Uterus (tissue), 4 donors: ENCODE results near the gene CCDC127. TPM values are rescaled to one million over a fixed set of nuclear protein-coding genes. Genes with fewer than 3 reads are reported as not detected.

ENCODE experiments used
- DNase-seq, 2 donors: peaks; one replicate each; pipeline ENCODE4 v3.0.0-alpha.2; 2019 to 2020
- H3K27ac ChIP-seq, 2 donors: fragments of 200-600 bp; sonication (generic); 1 replicate in 1 of 2; 2 replicates in 1 of 2; pipeline ENCODE4 v1.5.1; 2016 to 2018
- H3K27me3 ChIP-seq, 2 donors: fragments of 200-600 bp; sonication (generic); one replicate each; pipeline ENCODE4 v1.5.1; 2018 to 2019; ENCODE audit warnings: control low read depth in 1 of 2
- H3K36me3 ChIP-seq, 2 donors: fragments of 200-600 bp; sonication (generic); one replicate each; pipeline ENCODE4 v1.5.1; 2019; ENCODE audit warnings: control low read depth in 1 of 2
- H3K4me1 ChIP-seq, 2 donors: fragments of 200-600 bp; sonication (generic); one replicate each; pipeline ENCODE4 v1.5.1; 2018 to 2019; ENCODE audit warnings: control low read depth in 1 of 2
- H3K4me3 ChIP-seq, 2 donors: fragments of 200-600 bp; sonication (generic); 1 replicate in 1 of 2; 2 replicates in 1 of 2; pipeline ENCODE4 v1.5.1; 2018 to 2019; ENCODE audit warnings: mild to moderate bottlenecking in 1 of 2
- H3K9me3 ChIP-seq, 2 donors: fragments of 200-600 bp; sonication (generic); one replicate each; pipeline ENCODE4 v1.5.1; 2019; ENCODE audit warnings: control low read depth in 1 of 2
- CTCF ChIP-seq, 4 experiments: fragments of 200-600 bp in 2 of 4; fragments of 450-650 bp in 2 of 4; sonication (generic) in 2 of 4; IDR thresholded peaks; one replicate each; pipeline ENCODE4 v1.5.1; 2016 to 2019; ENCODE audit warnings: antibody characterized with exemption in 4 of 4, mild to moderate bottlenecking in 2 of 4, moderate library complexity in 1 of 4
- POLR2A ChIP-seq, 2 donors: fragments of 450-650 bp; IDR thresholded peaks; one replicate each; pipeline ENCODE4 v1.6.1; 2016; ENCODE audit warnings: antibody characterized with exemption in 2 of 2, mild to moderate bottlenecking in 1 of 2, moderate library complexity in 1 of 2
- intact Hi-C: fragments of 100-400 bp; cut with DNase I; formaldehyde crosslinking; loops from one replicate; pipeline ENCODE4 v1.15.1; 2023; ENCODE audit warnings: low total_unique reads
- total RNA-seq, 4 donors: library from RNA; depleted of rRNA in 3 of 4; stranded (reverse); fragments of >200 nt in 3 of 4; gene quantifications; one replicate each; pipeline versions ENCODE4 v1.1.0 to v1.2.4, GENCODE V29; 2014 to 2023
- donor health status: DM: yes; HTN: yes; CAD: no.

CCDC127 gene
- total RNA-seq, 4 donors from 2014 or later: 2.6 to 10.2 (median 6.0) TPM

GRCh38 chr5:170971-171800 lies 46.8 kb downstream of the CCDC127 start:
- no peak for TF ChIP-seq CTCF (IDR thresholded peaks at IDR 0.05)
- no peak overlapping the region for H3K4me3 ChIP-seq
- H3K9me3 ChIP-seq: no peaks in the 10 kb centered on the region
- no peak for DNase-seq
- intact Hi-C loops: no loop called here
- no peaks in the 10 kb centered on the region for H3K36me3 ChIP-seq
- no peak overlapping the region for H3K27ac ChIP-seq
- H3K27me3 ChIP-seq: no peaks in the 10 kb centered on the region
- no peaks in the 10 kb centered on the region for H3K4me1 ChIP-seq

- Histone ChIP-seq H3K36me3 (no peaks in the 10 kb centered on the region), H3K27me3 (no peaks in the 10 kb centered on the region), H3K4me3 (no peak overlapping the region), H3K9me3 (no peaks in the 10 kb centered on the region), H3K27ac (no peak overlapping the region), H3K4me1 (no peaks in the 10 kb centered on the region)
- intact Hi-C loops: no loop called here
- TF ChIP-seq CTCF (IDR thresholded peaks at IDR 0.05) (no peak), POLR2A (IDR thresholded peaks at IDR 0.05) (no peak)
- DNase-seq: no peak
Measured at GRCh38 chr5:169728-170094, 48.2 kb downstream of the CCDC127 start.

GRCh38 chr5:169071-169727 lies 48.8 kb downstream of the CCDC127 start:
- TF ChIP-seq POLR2A (IDR thresholded peaks at IDR 0.05) (no peak), CTCF (IDR thresholded peaks at IDR 0.05) (no peak)
- intact Hi-C loops: no loop called here
- no peak overlapping the region for H3K27ac ChIP-seq
- H3K4me1 ChIP-seq: no peaks in the 10 kb centered on the region
- no peaks in the 10 kb centered on the region for H3K27me3 ChIP-seq
- H3K4me3 ChIP-seq: no peak overlapping the region
- no peaks in the 10 kb centered on the region for H3K9me3 ChIP-seq
- DNase-seq: peak; percentile 59 to 60
- H3K36me3 ChIP-seq: no peaks in the 10 kb centered on the region

- H3K27me3 ChIP-seq: no peaks in the 10 kb centered on the region
- TF ChIP-seq CTCF (IDR thresholded peaks at IDR 0.05) (no peak), POLR2A (IDR thresholded peaks at IDR 0.05) (no peak)
- no peak overlapping the region for H3K27ac ChIP-seq
- H3K36me3 ChIP-seq: no peaks in the 10 kb centered on the region
- peak in 1 of 2 donors; percentile 10 for DNase-seq
- intact Hi-C loops: no loop called here
- no peaks in the 10 kb centered on the region for H3K9me3 ChIP-seq
- H3K4me1 ChIP-seq: no peaks in the 10 kb centered on the region
- H3K4me3 ChIP-seq: no peak overlapping the region
Measured at GRCh38 chr5:167982-168660, 49.8 kb downstream of the CCDC127 start.

GRCh38 chr5:167511-167910 lies 50.4 kb downstream of the CCDC127 start:
- H3K9me3 ChIP-seq: no peaks in the 10 kb centered on the region
- H3K36me3 ChIP-seq: no peaks in the 10 kb centered on the region
- no peaks in the 10 kb centered on the region for H3K27me3 ChIP-seq
- TF ChIP-seq CTCF (IDR thresholded peaks at IDR 0.05) (no peak), POLR2A (IDR thresholded peaks at IDR 0.05) (no peak)
- intact Hi-C loops: no loop called here
- H3K4me1 ChIP-seq: no peaks in the 10 kb centered on the region
- DNase-seq: no peak
- H3K27ac ChIP-seq: no peak overlapping the region
- no peak overlapping the region for H3K4me3 ChIP-seq
